ENCODE results near the gene CCDC33.

- TF ChIP-seq CTCF (IDR thresholded peaks at IDR 0.05) (no peak), EP300 (IDR thresholded peaks at IDR 0.05; ENCODE audit: borderline replicate concordance in 1 of 2, low read depth in 1 of 2, low read length in 1 of 2) (no peak), USF2 (IDR thresholded peaks at IDR 0.05; ENCODE audit: borderline replicate concordance, low read depth, low read length) (no peak), NRF1 (IDR thresholded peaks at IDR 0.05; ENCODE audit: low read depth, low read length) (no peak), PBX3 (IDR thresholded peaks at IDR 0.05) (no peak), ZBTB33 (IDR thresholded peaks at IDR 0.05; ENCODE audit: borderline replicate concordance, low read depth) (no peak), FOXJ3 (CRISPR knock-in tag; IDR thresholded peaks at IDR 0.05) (no peak), RAD21 (IDR thresholded peaks at IDR 0.05; ENCODE audit: low read length) (no peak), MAX (IDR thresholded peaks at IDR 0.05; ENCODE audit: low read depth) (no peak)
Observed at GRCh38 chr15:74313889-74314288, 77.8 kb downstream of the CCDC33 start.
